VCaP (cell line): ENCODE measurements around the gene PWWP2B.

Source experiments
- H3K27ac ChIP-seq: fragments of 450-650 bp; 2 replicates; pipeline ENCODE4 v1.5.1; 2017
- CTCF ChIP-seq: fragments of 450-650 bp; conservative IDR thresholded peaks from 2 replicates; pipeline ENCODE4 v1.5.1; 2017; ENCODE audit warnings: mild to moderate bottlenecking, moderate library complexity

Gene PWWP2B

GRCh38 chr10:132464256-132465192 lies 67.5 kb downstream of the PWWP2B start:
- H3K27ac ChIP-seq, result no peak overlapping the region
- no peak for TF ChIP-seq CTCF

GRCh38 chr10:132465193-132465888 lies 68.3 kb downstream of the PWWP2B start:
- no peak for TF ChIP-seq CTCF
- no peak overlapping the region for H3K27ac ChIP-seq

- no peak for TF ChIP-seq CTCF
- no peak overlapping the region for H3K27ac ChIP-seq
Measured at GRCh38 chr10:132465889-132466519, 69.0 kb downstream of the PWWP2B start.

- TF ChIP-seq CTCF, result no peak
- no peak overlapping the region for H3K27ac ChIP-seq
Measured at GRCh38 chr10:132466520-132467463, 69.8 kb downstream of the PWWP2B start.
